ENCODE data around the gene PSMC3.

Gene PSMC3

GRCh38 chr11:47426062-47426956 is at the start of gene PSMC3:
Gene PSMC3, minus strand, starts transcription at chr11:47426439. Its CDS starts 160 bp downstream, at chr11:47426279.
- peak; percentile 97 for DNase-seq (ENCODE audit: low read depth, low spot score)

DNA sequence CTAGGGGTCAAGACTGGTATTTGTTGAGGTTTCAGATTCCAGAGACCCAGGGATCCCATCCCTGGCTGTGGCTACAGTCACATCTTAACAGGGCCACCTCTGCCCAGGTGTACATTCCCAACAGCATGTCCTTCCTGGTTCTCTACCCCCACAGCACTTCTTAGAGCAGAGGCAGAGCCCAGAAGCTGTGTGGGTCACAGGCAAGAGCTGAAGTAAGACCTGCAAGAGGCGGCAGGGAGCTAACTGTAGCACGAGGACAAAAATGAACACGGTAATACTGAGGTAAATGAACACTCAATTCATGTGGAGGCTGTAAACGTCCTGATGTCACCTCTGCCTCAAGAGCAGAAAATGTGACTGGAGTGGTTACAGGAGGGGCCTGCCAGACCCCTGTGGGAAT is 44.4 kb upstream of the PSMC3 start:
- no peak for DNase-seq (ENCODE audit: low read depth, low spot score)

DNA sequence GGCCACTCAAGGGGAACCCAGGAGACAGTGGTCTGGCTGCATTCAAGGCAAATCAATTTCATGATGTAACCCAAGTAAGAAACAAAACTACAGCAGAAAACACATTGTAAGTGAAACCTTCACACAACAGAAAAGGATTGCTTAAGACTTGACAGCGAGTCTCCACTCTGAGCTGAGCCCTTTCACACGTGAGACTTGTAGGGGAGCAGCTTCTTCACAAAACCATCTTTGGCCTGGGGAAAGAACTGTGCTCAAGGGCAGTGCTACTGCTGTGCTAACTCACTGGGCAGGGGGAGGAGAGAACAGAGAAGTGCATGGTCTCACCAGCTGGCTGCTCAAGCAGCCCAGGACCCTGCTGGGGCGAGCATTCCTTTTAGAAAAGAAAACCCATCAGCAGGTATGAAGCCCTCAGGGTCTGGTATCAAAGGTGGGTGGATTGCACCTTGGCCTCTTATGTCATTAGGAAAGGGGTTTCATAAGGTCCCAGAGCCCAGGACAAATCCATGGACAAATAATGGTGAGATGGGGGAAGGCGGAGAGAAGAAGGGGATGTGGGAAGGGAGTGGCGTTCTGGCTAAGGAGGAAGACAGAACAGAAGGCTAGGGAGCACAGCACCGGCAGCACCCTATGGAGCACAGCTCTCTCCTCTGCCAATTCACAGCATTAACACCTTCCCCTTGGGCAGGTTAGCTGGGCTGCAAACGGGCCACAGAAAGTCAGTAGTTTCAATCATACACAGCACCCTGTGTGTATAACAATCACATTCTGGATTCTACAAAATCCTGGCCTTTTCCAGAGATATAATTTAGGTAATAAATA is 43.3 kb upstream of the PSMC3 start:
- no peak for DNase-seq (ENCODE audit: low read depth, low spot score)

DNA sequence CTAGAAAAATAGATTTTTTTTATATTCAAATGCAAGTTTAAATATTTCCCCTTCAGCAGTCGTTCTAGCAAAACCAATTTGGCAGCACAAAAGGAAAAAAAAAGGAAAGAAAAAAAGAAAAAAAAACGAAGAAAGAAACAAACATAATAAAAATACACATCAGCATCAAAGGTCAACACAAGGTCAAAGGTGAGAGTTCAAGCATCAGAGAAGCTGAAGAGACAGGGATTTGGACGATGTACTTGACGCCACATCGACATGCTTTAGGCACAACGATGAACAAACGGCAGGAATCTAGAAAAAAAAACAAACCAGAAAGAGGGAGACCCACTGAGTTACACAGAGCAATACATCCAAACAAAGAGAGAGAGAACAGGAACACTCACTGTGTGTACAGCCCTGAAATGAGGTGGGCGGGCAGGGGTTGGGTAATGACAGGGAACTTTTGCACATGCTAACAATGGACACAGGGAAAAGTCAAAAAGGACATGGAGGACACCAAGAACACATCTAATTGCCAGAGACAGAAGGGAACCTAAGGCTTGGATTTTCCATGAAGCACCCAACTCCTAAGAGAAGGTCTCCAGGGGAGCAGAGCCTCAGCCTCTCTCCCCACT is 42.5 kb upstream of the PSMC3 start:
- no peak for DNase-seq (ENCODE audit: low read depth, low spot score)

GRCh38 chr11:47467357-47467756 is 41.1 kb upstream of the PSMC3 start:
- DNase-seq (ENCODE audit: low read depth, low spot score): no peak

DNA sequence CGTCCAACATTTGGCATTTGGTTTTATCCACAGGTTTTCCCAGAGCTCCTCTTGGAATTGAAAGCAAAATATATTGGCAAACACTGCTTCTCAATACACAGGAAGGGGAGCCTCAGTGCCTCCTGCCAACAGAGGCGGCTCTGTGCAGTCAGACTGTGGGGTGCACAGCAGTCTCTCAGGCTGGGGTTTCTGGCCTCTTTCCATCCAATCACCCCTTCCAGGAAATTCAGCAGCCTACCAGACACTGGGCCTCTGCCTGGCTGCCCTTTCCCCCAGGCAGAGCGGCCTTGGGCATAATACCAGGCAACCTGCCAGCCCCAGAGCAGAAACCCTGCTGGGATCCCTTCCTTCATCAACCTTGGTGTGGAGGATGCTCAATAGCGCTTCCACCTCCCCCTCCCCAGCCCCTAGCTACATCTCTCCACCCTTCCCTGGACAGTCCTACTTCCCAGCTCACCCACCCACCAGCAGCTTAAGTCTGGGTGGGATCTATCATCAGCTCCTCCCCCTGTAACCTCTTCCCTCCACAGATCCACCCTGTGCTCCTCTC is 40.5 kb upstream of the PSMC3 start:
- no peak for DNase-seq (ENCODE audit: low read depth, low spot score)

DNA sequence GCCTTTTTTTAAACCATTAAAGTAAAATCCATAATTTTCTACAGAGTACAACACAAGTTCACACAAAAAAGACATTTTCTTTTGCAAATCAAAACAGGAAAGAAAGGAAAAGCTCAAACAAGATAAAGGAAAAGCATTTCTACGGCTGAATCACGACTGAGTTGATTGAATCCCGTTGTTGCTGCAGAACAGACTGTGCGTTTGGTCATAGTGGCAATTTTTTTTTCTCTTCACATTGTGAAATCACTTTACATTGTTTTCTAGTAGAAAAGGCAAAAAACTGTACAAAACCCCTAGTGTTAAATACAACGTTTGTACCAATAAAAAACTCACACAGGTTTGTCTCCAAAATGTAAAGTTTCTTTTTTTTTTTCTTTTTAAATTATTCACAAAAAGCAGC is 40.0 kb upstream of the PSMC3 start:
- DNase-seq (ENCODE audit: low read depth, low spot score): no peak

DNA sequence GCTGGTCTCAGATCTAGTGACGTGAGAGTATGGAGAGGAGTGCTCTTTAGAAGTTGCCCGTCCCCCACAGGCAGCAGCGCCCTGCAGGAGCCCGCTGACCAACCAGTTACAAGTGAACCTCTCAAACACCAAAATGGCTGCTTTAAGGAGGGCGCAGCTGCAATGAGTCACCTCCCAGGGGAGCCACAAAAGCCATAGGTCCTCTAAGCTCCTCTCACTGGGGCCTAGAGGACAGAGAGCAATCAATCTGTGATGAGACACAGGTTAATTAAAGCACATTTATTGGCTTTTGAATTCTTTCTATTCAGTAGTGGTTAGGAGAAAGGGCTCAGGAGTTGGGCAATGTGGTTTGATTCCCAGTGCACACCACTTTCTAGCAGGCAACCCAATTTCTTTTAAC is 38.2 kb upstream of the PSMC3 start:
- no peak for DNase-seq (ENCODE audit: low read depth, low spot score)

DNA sequence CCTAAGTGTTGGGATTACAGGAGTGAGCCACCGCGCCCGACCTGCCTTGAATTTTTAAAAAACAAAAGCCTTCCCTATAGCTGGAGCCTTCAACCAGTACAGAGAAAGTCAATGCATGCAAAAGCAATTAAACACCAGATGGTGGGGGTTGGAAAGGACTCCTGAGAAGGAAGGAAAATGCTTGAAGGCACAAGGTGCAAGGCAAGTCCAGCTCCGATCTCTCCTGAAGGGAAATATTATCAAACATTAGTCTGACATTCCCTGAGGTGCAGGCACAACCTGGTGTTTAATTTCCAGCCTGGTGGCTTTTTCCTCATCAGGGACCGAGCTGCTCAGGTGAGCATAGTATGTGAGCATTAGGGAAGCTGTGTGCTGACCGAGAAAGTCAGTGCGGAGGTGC is 35.6 kb upstream of the PSMC3 start:
- no peak for DNase-seq (ENCODE audit: low read depth, low spot score)

GRCh38 chr11:47460571-47461235 is 34.5 kb upstream of the PSMC3 start:
- no peak for DNase-seq (ENCODE audit: low read depth, low spot score)

DNA sequence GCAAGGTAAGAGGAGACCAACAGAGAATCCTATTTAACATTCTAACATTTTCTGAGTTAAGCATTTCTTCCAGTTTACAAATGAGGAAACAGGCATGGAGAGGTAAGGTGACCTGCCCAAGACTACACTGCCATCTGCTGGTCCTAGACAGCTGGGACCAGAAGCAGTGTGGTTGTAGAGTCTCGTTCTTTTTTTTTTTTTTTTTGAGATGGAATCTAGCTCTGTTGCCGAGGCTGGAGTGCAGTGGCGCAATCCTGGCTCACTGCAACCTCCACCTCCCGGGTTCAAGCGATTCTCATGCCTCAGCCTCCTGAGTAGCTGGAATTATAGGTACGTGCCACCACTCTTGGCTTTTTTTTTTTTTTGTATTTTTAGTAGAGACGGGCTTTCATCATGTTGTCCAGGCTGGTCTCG is 28.0 kb upstream of the PSMC3 start:
- peak; percentile 21 for DNase-seq (ENCODE audit: low read depth, low spot score)

DNA sequence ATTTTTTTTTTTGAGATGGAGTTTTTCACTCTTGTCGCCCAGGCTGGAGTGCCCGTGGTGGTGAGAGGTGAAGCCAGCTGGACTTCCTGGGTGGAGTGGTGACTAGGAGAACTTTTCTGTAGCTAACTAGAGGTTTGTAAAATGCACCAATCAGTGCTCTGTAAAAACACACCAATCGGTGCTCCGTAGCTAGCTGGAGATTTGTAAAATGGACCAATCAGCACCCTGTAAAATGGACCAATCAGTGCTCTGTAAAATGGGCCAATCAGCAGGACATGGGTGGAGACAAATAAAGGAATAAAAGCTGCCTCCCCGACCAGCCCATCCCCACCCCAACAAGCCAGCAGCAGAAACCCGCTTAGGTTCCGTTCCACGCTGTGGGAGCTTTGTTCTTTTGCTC is 27.1 kb upstream of the PSMC3 start:
- no peak for DNase-seq (ENCODE audit: low read depth, low spot score)

DNA sequence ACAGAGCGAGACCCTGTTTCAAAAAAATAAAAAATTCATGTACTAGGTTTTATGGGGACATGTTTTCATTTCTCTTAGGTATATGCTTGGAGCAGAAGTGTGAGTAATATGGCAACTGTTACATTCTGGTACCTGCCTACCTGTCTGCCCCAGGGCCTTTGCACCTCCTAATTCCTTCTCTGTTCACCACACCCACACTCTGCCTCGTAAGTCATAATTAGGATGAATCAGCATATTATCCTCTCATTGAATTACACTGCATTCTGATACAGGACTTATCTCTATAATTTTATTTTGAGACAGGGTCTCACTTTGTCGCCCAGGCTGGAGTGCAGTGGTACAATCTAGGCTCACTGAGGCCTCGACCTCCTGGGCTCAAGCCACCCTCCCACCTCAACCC is 25.8 kb upstream of the PSMC3 start:
- no peak for DNase-seq (ENCODE audit: low read depth, low spot score)

DNA sequence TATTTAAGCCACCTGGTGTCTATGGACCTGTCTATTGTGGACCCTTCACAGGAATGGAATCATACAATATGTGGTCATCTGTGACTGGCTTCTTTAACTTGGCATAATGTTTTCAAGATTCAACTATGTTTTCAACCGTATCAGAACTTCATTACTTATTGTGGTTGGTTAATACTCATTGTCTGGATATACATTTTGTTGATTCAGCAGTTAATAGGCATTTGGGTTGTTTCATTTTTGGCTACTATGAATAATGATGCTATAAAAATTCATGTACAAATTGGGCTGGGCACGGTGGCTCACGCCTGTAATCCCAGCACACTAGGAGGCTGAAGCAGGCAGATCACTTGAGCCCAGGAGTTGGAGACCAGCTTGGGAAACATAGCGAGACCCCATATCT is 25.2 kb upstream of the PSMC3 start:
- no peak for DNase-seq (ENCODE audit: low read depth, low spot score)

- DNase-seq (ENCODE audit: low read depth, low spot score): no peak
Measured at GRCh38 chr11:47449541-47449940, 23.3 kb upstream of the PSMC3 start.

- DNase-seq (ENCODE audit: low read depth, low spot score): no peak
Measured at GRCh38 chr11:47448566-47449427, 22.6 kb upstream of the PSMC3 start, which contains the start of gene RAPSN. Gene RAPSN, minus strand, starts transcription at chr11:47449136. Its CDS starts 172 bp downstream, at chr11:47448964.

GRCh38 chr11:47447906-47448305 is 21.7 kb upstream of the PSMC3 start:
- DNase-seq (ENCODE audit: low read depth, low spot score): no peak

GRCh38 chr11:47446833-47447232 is 20.6 kb upstream of the PSMC3 start:
- no peak for DNase-seq (ENCODE audit: low read depth, low spot score)

DNA sequence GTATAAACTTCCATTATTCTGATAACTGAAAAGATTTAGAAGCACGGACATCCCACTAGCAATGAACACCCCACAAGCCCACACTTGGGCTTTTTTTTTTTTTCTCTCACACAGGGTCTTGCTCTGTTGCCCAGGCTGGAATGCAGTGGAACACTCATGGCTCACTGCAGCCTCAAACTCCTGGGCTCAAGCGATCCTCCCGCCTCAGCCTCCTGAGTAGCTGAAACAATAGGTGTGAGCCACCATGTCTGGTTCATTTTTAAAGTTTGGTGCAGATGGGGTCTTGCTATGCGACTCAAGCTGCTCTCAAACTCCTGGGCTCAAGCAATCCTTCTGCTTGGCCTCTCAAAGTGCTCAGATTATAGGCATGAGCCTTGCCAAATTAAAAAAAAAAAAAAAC is 19.6 kb upstream of the PSMC3 start:
- no peak for DNase-seq (ENCODE audit: low read depth, low spot score)

DNA sequence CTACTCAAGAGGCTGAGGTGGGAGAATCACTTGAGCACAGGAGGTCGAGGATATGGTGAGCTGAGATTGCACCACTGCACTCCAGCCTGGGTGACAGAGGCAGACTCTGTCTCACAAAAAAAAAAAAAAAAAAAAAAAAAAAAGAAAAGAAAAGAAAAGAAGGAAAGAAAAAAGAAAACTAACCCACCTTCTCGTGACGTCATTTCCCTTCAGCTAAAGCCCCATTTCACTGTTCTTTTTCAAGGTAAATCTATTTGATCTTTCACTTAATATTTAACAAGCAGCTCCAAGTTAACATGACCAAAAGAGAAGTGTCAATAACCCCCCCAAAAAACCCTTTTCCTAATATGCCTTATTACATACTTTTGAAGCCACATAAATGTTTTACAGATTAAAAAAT is 17.6 kb upstream of the PSMC3 start:
- no peak for DNase-seq (ENCODE audit: low read depth, low spot score)
